Measurements from ENCODE around the gene ARMH4.

Gene ARMH4

GRCh38 chr14:58146399-58146798, 5.6 kb downstream of the ARMH4 start:
- TF ChIP-seq FOXP2 (optimal IDR thresholded peaks at IDR 0.05; ENCODE audit: borderline replicate concordance, extremely low read depth, extremely low read length, insufficient read depth) (no peak), POLR2AphosphoS5 (IDR thresholded peaks at IDR 0.05; ENCODE audit: low read depth, low read length) (no peak), TAF1 (IDR thresholded peaks at IDR 0.05; ENCODE audit: borderline replicate concordance, insufficient read depth, low read length) (no peak), REST (IDR thresholded peaks at IDR 0.05; ENCODE audit: insufficient read depth in 1 of 2, low read depth in 2 of 2, low read length in 2 of 2) (no peak), SIN3A (IDR thresholded peaks at IDR 0.05; ENCODE audit: borderline replicate concordance, insufficient read depth, low read length) (no peak)

DNA sequence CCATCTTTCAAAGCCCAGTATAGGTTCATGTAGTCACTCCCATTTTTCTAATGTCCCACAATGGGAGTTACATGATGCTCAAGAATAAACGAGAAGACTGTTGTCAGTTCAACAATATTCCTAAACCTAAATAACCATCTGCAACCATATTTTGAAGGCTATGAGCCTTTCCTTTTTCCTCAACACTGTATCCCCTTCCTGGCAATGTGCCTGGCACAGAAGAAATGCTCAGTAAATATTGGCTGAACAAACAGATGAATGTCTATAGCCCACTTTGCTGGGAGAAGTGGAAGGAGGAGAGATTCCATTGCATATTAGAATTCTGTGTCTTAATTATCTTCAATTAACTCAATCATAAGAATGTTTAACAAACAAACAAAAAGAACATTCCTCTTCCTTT, 6.1 kb downstream of the ARMH4 start:
- TF ChIP-seq SIN3A (IDR thresholded peaks at IDR 0.05; ENCODE audit: borderline replicate concordance, insufficient read depth, low read length) (no peak), FOXP2 (optimal IDR thresholded peaks at IDR 0.05; ENCODE audit: borderline replicate concordance, extremely low read depth, extremely low read length, insufficient read depth) (no peak), POLR2AphosphoS5 (IDR thresholded peaks at IDR 0.05; ENCODE audit: low read depth, low read length) (no peak), REST (IDR thresholded peaks at IDR 0.05; ENCODE audit: insufficient read depth in 1 of 2, low read depth in 2 of 2, low read length in 2 of 2) (no peak), TAF1 (IDR thresholded peaks at IDR 0.05; ENCODE audit: borderline replicate concordance, insufficient read depth, low read length) (no peak)

- TF ChIP-seq FOXP2 (optimal IDR thresholded peaks at IDR 0.05; ENCODE audit: borderline replicate concordance, extremely low read depth, extremely low read length, insufficient read depth) (no peak), REST (IDR thresholded peaks at IDR 0.05; ENCODE audit: insufficient read depth in 1 of 2, low read depth in 2 of 2, low read length in 2 of 2) (no peak), SIN3A (IDR thresholded peaks at IDR 0.05; ENCODE audit: borderline replicate concordance, insufficient read depth, low read length) (no peak), POLR2AphosphoS5 (IDR thresholded peaks at IDR 0.05; ENCODE audit: low read depth, low read length) (no peak), TAF1 (IDR thresholded peaks at IDR 0.05; ENCODE audit: borderline replicate concordance, insufficient read depth, low read length) (no peak)
Measured at GRCh38 chr14:58143106-58143505, 8.9 kb downstream of the ARMH4 start.

DNA sequence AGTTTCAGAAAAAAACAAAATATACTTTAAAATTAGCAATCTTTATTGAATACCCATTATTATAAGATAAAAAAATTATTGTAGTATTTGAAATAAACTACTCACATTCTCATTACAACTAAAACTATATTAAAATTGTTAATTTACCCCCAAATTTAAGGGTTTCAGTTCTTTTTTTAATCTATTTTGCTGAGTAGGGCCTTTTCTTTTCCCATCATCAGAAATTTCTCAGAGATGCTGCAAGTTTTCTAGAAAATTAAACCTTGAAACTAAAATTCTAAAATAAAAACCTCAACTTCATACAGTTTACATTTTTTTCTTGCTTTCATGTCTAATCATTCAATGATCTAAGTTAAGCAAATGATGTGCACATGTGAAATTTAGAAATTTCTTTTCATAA, 10.1 kb downstream of the ARMH4 start:
- TF ChIP-seq REST (IDR thresholded peaks at IDR 0.05; ENCODE audit: insufficient read depth in 1 of 2, low read depth in 2 of 2, low read length in 2 of 2) (no peak), POLR2AphosphoS5 (IDR thresholded peaks at IDR 0.05; ENCODE audit: low read depth, low read length) (no peak), TAF1 (IDR thresholded peaks at IDR 0.05; ENCODE audit: borderline replicate concordance, insufficient read depth, low read length) (no peak), SIN3A (IDR thresholded peaks at IDR 0.05; ENCODE audit: borderline replicate concordance, insufficient read depth, low read length) (no peak)
